SU-DHL-6 (cell line): ENCODE measurements around the gene CORO2A.

Experiments used
- H2AFZ ChIP-seq: fragments of 200-600 bp; sonication (generic); 2 replicates; pipeline ENCODE4 v1.6.1; 2014; ENCODE audit warnings: low read depth, mild to moderate bottlenecking, moderate library complexity, mixed read lengths, antibody characterized with exemption, low read length; ENCODE audit not compliant: severe bottlenecking
- H3F3A ChIP-seq: fragments of 200-600 bp; shearing (Covaris generic); 2 replicates; pipeline ENCODE4 v1.6.0; 2016; ENCODE audit warnings: antibody characterized with exemption, mild to moderate bottlenecking; ENCODE audit not compliant: insufficient read depth
- H3K27ac ChIP-seq: fragments of 200-600 bp; sonication (generic); 2 replicates; pipeline ENCODE4 v1.5.1; 2016; ENCODE audit warnings: low read depth, mild to moderate bottlenecking, low read length, moderate library complexity, mixed read lengths
- H3K27me3 ChIP-seq: fragments of 200-600 bp; sonication (generic), shearing (Covaris generic); 2 replicates; pipeline ENCODE4 v1.6.0; 2014; ENCODE audit warnings: mild to moderate bottlenecking, low read length
- H3K36me3 ChIP-seq: fragments of 200-600 bp; sonication (generic); 2 replicates; pipeline ENCODE4 v1.6.1; 2014; ENCODE audit warnings: mild to moderate bottlenecking, low read length, mixed read lengths
- H3K4me2 ChIP-seq: fragments of 300-600, 200-600 bp; shearing (Covaris generic), sonication (generic); 2 replicates; pipeline ENCODE4 v1.6.0; 2014; ENCODE audit warnings: low read length, low read depth, mild to moderate bottlenecking; ENCODE audit not compliant: poor library complexity, severe bottlenecking
- H3K4me3 ChIP-seq: fragments of 200-600 bp; sonication (generic); 2 replicates; pipeline ENCODE4 v1.5.1; 2014; ENCODE audit warnings: antibody characterized with exemption, low read length, mild to moderate bottlenecking, mixed read lengths; ENCODE audit not compliant: insufficient read depth, poor library complexity, severe bottlenecking
- H3K79me2 ChIP-seq: fragments of 200-600 bp; sonication (generic); 2 replicates; pipeline ENCODE4 v1.6.1; 2014; ENCODE audit warnings: mild to moderate bottlenecking, low read length, moderate library complexity; ENCODE audit not compliant: insufficient read depth
- H3K9ac ChIP-seq: fragments of 200-600 bp; sonication (generic); 2 replicates; pipeline ENCODE4 v1.7.0; 2014; ENCODE audit warnings: mild to moderate bottlenecking, low read length
- H3K9me2 ChIP-seq: fragments of 200-600 bp; sonication (generic); replicated peaks from 2 replicates; pipeline ENCODE4 v1.6.1; 2014; ENCODE audit warnings: low read length; ENCODE audit not compliant: insufficient read depth
- H3K9me3 ChIP-seq: fragments of 200-600 bp; sonication (generic); 2 replicates; pipeline ENCODE4 v1.6.1; 2014; ENCODE audit warnings: low read length, mixed read lengths; ENCODE audit not compliant: insufficient read depth
- H4K20me1 ChIP-seq: fragments of 200-600 bp; sonication (generic); 2 replicates; pipeline ENCODE4 v1.6.1; 2014; ENCODE audit warnings: low read depth, mild to moderate bottlenecking, antibody characterized with exemption, low read length, moderate library complexity, mixed read lengths
- CTCF ChIP-seq: fragments of 200-600 bp; sonication (generic); IDR thresholded peaks from one replicate; pipeline ENCODE4 v1.5.1; 2017; ENCODE audit warnings: antibody characterized with exemption, mild to moderate bottlenecking, low read length, moderate library complexity; ENCODE audit not compliant: insufficient read depth, poor library complexity, severe bottlenecking
- EZH2phosphoT487 ChIP-seq: fragments of 200-600 bp; sonication (generic), shearing (Covaris generic); conservative IDR thresholded peaks from 2 replicates; pipeline ENCODE4 v1.6.1; 2018; ENCODE audit warnings: mild to moderate bottlenecking, antibody characterized with exemption, low read length, moderate library complexity, mixed read lengths

Gene CORO2A

GRCh38 chr9:98136489-98136888 lies 55.9 kb downstream of the CORO2A start:
- Histone ChIP-seq H2AFZ (no peak overlapping the region), H3K27me3 (no peaks in the 10 kb centered on the region), H3K9ac (no peak overlapping the region), H3K79me2 (no peaks in the 10 kb centered on the region), H3F3A (no peaks in the 10 kb centered on the region), H3K4me2 (no peak overlapping the region), H4K20me1 (no peaks in the 10 kb centered on the region), H3K36me3 (no peaks in the 10 kb centered on the region), H3K27ac (no peak overlapping the region), H3K4me3 (no peak overlapping the region), H3K9me3 (no peaks in the 10 kb centered on the region), H3K9me2 (no peaks in the 10 kb centered on the region)
- TF ChIP-seq CTCF = no peak
- TF ChIP-seq EZH2phosphoT487 = no peak

GRCh38 chr9:98135938-98136337 lies 56.5 kb downstream of the CORO2A start:
- Histone ChIP-seq H3K27me3 (no peaks in the 10 kb centered on the region), H3K36me3 (no peaks in the 10 kb centered on the region), H3F3A (no peaks in the 10 kb centered on the region), H3K27ac (no peak overlapping the region), H4K20me1 (no peaks in the 10 kb centered on the region), H3K4me2 (no peak overlapping the region), H3K79me2 (no peaks in the 10 kb centered on the region), H3K9me2 (no peaks in the 10 kb centered on the region), H3K4me3 (no peak overlapping the region), H2AFZ (no peak overlapping the region), H3K9me3 (no peaks in the 10 kb centered on the region), H3K9ac (no peak overlapping the region)
- TF ChIP-seq CTCF = no peak
- no peak for TF ChIP-seq EZH2phosphoT487

- TF ChIP-seq EZH2phosphoT487 (no peak), CTCF (no peak)
- Histone ChIP-seq H3K79me2 (no peaks in the 10 kb centered on the region), H3K36me3 (no peaks in the 10 kb centered on the region), H4K20me1 (no peaks in the 10 kb centered on the region), H3K27ac (no peak overlapping the region), H3K9me3 (no peaks in the 10 kb centered on the region), H3K9ac (no peak overlapping the region), H3K27me3 (no peaks in the 10 kb centered on the region), H2AFZ (no peak overlapping the region), H3K4me3 (no peak overlapping the region), H3F3A (no peaks in the 10 kb centered on the region), H3K9me2 (no peaks in the 10 kb centered on the region), H3K4me2 (no peak overlapping the region)
These were observed 56.9 kb downstream of the CORO2A start for GRCh38 chr9:98135558-98135934.
